Glutamatergic neuron (in vitro differentiated cells): Measurements from ENCODE around the gene SSX2IP. TPM values are rescaled to one million over a fixed set of nuclear protein-coding genes. Genes with fewer than 3 reads are reported as not detected.
A peak's percentile ranks its signal among the peaks of the same experiment; 100 is the strongest.

ENCODE experiments used
- DNase-seq: peaks from one replicate; pipeline ENCODE4 v3.0.0; 2022
- H3K27ac Mint-ChIP-seq: one replicate; pipeline ENCODE4 v1.8.0; 2020; ENCODE audit warnings: mild to moderate bottlenecking, mixed read lengths, inconsistent platforms; ENCODE audit not compliant: unreplicated experiment
- H3K27me3 Mint-ChIP-seq: one replicate; pipeline ENCODE4 v1.8.0; 2020; ENCODE audit warnings: mild to moderate bottlenecking, moderate library complexity, mixed read lengths, inconsistent platforms; ENCODE audit not compliant: unreplicated experiment
- H3K36me3 Mint-ChIP-seq: one replicate; pipeline ENCODE4 v1.8.0; 2020; ENCODE audit warnings: mild to moderate bottlenecking, mixed read lengths, inconsistent platforms; ENCODE audit not compliant: unreplicated experiment
- H3K4me1 Mint-ChIP-seq: one replicate; pipeline ENCODE4 v1.8.0; 2020; ENCODE audit warnings: mild to moderate bottlenecking, low read depth, mixed read lengths, inconsistent platforms; ENCODE audit not compliant: unreplicated experiment
- H3K4me3 Mint-ChIP-seq: one replicate; pipeline ENCODE4 v1.8.0; 2020; ENCODE audit warnings: mild to moderate bottlenecking, mixed read lengths, inconsistent platforms; ENCODE audit not compliant: unreplicated experiment
- H3K9me3 Mint-ChIP-seq: one replicate; pipeline ENCODE4 v1.8.0; 2020; ENCODE audit warnings: mild to moderate bottlenecking, moderate library complexity, mixed read lengths, inconsistent platforms; ENCODE audit not compliant: unreplicated experiment
- total RNA-seq: library from RNA; stranded (reverse); fragmentation: NEBNext Ultra II Directional; extraction: Animal tissue kit (Norgen Biotek cat#: 25700); gene quantifications from one replicate; pipeline ENCODE4 v1.2.1, GENCODE V29; 2021; ENCODE audit not compliant: unreplicated experiment
- TF ChIP-seq, protein P1 (sequence below): fragments of 200-600 bp; sonication (generic); IDR thresholded peaks from one replicate; pipeline ENCODE4 v1.5.0; 2021; ENCODE audit not compliant: partially characterized antibody, unreplicated experiment

SSX2IP gene
- total RNA-seq, 1 donor from 2014 or later, result 16.0 TPM

DNA sequence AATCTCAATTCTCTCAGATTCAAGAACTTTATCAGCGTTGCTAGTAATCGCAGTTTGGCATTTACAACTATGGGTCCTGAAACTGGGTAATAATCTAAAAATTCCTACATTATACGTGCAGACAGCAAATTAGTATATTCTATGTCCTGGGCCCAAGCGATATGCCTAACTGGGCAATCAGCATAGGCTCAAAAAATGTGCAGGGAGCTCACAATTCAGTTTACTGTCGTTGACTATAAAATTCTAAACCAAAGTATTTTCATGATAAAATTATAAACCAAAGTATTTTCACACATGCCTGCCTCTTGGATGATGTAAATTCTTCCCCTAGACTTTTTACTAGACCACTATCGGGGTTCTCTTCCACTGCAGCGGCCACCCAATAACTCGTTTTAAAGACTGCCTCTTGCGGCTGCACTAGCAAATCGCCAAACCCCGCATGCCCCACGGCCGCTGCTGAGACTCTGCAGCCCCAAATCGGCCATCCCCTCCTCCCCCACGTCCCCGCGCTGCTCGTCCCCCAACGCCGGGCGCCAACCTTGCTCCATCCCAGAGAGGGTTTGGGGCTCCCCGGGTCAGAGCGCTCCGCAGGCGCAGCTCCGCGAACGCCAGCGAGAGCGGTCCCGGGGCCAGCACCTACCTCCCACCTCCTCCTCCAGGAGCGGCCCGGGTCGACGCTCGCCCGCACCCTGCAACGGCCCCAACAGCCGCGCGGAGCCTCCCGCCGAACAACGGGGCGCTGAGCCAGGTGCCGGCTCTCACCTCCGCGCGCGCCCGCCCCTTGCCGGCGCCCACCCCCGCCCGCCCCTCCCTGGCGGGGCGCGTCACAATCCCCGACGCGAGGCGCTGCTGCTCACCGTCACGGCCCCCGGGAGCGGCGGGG, 506 bp downstream of the SSX2IP start:
- Mint-ChIP-seq H3K4me1 (peaks cover 31% of the 10 kb centered on the region), H3K27me3 (peaks cover 4% of the 10 kb centered on the region), H3K27ac (peak overlapping the region; percentile 85), H3K9me3 (peaks cover 2% of the 10 kb centered on the region), H3K36me3 (no peaks in the 10 kb centered on the region), H3K4me3 (peak overlapping the region; percentile 93)
- DNase-seq, result peak; percentile 77
- TF ChIP-seq, protein P1, sequence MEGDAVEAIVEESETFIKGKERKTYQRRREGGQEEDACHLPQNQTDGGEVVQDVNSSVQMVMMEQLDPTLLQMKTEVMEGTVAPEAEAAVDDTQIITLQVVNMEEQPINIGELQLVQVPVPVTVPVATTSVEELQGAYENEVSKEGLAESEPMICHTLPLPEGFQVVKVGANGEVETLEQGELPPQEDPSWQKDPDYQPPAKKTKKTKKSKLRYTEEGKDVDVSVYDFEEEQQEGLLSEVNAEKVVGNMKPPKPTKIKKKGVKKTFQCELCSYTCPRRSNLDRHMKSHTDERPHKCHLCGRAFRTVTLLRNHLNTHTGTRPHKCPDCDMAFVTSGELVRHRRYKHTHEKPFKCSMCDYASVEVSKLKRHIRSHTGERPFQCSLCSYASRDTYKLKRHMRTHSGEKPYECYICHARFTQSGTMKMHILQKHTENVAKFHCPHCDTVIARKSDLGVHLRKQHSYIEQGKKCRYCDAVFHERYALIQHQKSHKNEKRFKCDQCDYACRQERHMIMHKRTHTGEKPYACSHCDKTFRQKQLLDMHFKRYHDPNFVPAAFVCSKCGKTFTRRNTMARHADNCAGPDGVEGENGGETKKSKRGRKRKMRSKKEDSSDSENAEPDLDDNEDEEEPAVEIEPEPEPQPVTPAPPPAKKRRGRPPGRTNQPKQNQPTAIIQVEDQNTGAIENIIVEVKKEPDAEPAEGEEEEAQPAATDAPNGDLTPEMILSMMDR, result no peak

DNA sequence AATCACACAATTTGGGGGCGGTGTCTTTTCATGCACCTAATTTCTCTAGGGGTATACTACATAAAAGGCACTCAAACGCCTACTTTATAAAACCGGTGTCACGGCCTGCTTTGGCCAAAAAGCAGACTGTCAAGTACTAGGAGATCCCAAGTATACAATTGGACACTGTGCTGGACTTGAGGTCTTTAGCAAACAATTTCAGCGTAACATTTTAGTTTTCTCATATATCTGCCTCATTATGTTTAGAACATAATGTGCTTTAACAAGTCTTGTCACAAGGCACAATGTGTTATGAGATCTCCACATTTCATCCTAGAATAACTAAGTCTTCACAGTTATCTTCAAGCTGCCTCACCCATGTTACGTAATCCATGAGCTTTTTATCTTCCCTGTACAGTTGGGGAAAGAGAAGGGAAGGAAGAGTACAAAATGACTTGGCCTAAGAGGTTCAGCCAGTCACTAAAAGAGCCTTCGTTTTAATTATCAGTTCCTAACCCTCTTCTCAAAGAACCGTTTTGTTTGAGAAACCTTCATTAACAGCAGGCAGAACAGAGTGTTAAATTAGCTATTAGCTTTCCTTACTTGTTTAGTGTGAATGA, 1.7 kb downstream of the SSX2IP start:
- H3K27me3 Mint-ChIP-seq, result peaks cover 4% of the 10 kb centered on the region
- peaks cover 31% of the 10 kb centered on the region for H3K4me1 Mint-ChIP-seq
- peak overlapping the region; percentile 93 for H3K4me3 Mint-ChIP-seq
- no peaks in the 10 kb centered on the region for H3K36me3 Mint-ChIP-seq
- no peak for DNase-seq
- no peak overlapping the region for H3K27ac Mint-ChIP-seq
- peaks cover 2% of the 10 kb centered on the region for H3K9me3 Mint-ChIP-seq
- TF ChIP-seq, protein P1, result no peak

DNA sequence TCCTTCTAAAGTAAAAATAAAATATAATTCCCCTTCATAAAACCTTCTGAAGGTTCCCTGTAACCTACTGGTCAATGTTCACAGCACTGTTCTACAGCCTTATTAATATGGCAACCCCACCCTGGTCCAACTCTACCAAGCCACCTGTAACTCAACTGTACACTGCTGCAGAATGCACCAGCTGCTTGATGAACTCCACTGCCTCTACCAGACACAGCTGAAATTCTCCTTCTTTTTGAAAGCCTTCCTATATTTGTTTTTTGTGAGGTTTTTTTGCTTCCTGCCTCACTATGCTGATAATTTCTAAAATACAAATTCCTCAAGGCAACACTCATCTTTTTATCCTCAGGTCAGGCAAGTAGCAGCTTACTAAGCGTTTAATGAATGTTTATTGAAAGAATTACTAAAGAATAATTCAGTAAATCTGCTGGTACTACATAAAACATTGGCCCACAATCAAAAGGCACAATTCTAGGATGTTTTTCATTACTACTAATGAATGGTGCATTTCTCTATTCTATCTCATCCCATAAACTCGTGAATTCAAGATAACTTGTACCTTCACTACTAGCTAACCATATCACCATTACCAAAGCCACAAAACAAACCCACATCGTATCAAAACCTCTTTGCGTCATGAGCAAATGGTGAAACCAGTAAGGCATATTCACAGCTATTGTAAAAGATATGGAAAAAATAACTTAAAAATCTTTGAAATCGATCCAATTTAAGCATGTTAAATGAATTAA, 2.4 kb downstream of the SSX2IP start:
- Mint-ChIP-seq H3K9me3 (peaks cover 2% of the 10 kb centered on the region), H3K36me3 (no peaks in the 10 kb centered on the region), H3K4me1 (peaks cover 31% of the 10 kb centered on the region), H3K4me3 (peak overlapping the region; percentile 34), H3K27me3 (peaks cover 4% of the 10 kb centered on the region), H3K27ac (no peak overlapping the region)
- no peak for DNase-seq
- TF ChIP-seq, protein P1, result no peak

DNA sequence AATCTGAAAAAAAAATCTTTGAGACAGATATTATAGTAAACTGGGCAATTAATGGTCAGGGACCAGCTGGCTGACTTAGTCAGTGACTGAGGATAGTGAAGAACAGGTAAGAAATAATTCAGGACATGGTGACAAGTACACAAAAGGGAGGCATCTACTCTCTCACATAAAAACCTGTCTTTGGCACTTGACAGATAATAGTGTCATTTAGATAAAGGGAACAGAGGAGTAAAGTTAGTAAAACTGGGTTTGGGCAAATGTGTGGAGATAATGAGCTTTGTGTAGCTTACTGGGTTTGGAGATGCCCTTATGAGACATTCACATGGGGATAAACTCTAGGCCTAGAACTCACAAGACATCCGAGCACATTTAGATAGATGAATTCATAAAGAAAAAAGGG, 4.0 kb downstream of the SSX2IP start:
- no peak for DNase-seq
- Mint-ChIP-seq H3K4me3 (peak overlapping the region; percentile 39), H3K36me3 (no peaks in the 10 kb centered on the region), H3K27ac (peak overlapping the region; percentile 53), H3K4me1 (peaks cover 29% of the 10 kb centered on the region), H3K9me3 (peaks cover 2% of the 10 kb centered on the region), H3K27me3 (peaks cover 4% of the 10 kb centered on the region)
- TF ChIP-seq, protein P1, result no peak
